Psoas muscle (tissue), 8 donors: ENCODE results near the gene ABCB1. TPM values are rescaled to one million over a fixed set of nuclear protein-coding genes. Genes with fewer than 3 reads are reported as not detected.

Experiments
- ATAC-seq, 4 donors: fragments of 200-7000 bp; cut with Tn5 transposase; one replicate each; pipeline ENCODE4 v1.9.1; 2020; ENCODE audit warnings: moderate library complexity in 3 of 4, mild to moderate bottlenecking in 2 of 4
- DNase-seq, 2 donors: peaks; one replicate each; pipeline ENCODE4 v3.0.0-alpha.2; 2020
- H3K27ac ChIP-seq: fragments of 200-600 bp; one replicate; pipeline ENCODE4 v1.8.0; 2022
- H3K27me3 ChIP-seq, 3 donors: fragments of 200-600 bp in 1 of 3; one replicate each; pipeline versions ENCODE4 v1.6.1 to v1.8.0; 2013 to 2022; ENCODE audit warnings: low read length in 2 of 3, mild to moderate bottlenecking in 2 of 3, moderate library complexity in 1 of 3; ENCODE audit not compliant: insufficient read depth in 3 of 3
- H3K36me3 ChIP-seq, 2 donors: fragments of 200-600 bp in 1 of 2; one replicate each; pipeline versions ENCODE4 v1.6.1 to v1.8.0; 2013 to 2022; ENCODE audit warnings: low read depth in 1 of 2, mild to moderate bottlenecking in 1 of 2, moderate library complexity in 1 of 2; ENCODE audit not compliant: insufficient read depth in 1 of 2
- H3K4me1 ChIP-seq: fragments of 200-600 bp; one replicate; pipeline ENCODE4 v1.8.0; 2022
- H3K4me3 ChIP-seq: fragments of 200-600 bp; one replicate; pipeline ENCODE4 v1.8.0; 2022; ENCODE audit warnings: mild to moderate bottlenecking
- H3K9me3 ChIP-seq: fragments of 200-600 bp; one replicate; pipeline ENCODE4 v1.8.0; 2022
- WGBS, 3 donors: extraction: QIAGEN DNeasy Blood & Tissue Kit; methylation state at CpG; one replicate each; pipeline versions ENCODE4 v1.1.6 to v1.1.7; 2013; 5-methylcytosine and 5-hydroxymethylcytosine counted together
- intact Hi-C, 2 donors: fragments of 100-400 bp; cut with DNase I; formaldehyde crosslinking; loops; one replicate each; pipeline versions ENCODE4 v1.11.0 to v1.14.2; 2022
- polyA plus RNA-seq, 3 donors: library from polyadenylated mRNA; stranded (reverse); fragments of 200-250 nt; gene quantifications; one replicate each; pipeline ENCODE4 v1.2.3, GENCODE V29; 2013
- total RNA-seq, 4 donors: library from RNA; stranded (reverse); fragmentation: NEBNext Ultra II Directional in 2 of 4; extraction: Animal tissue kit (Norgen Biotek cat#: 25700) in 2 of 4; gene quantifications; one replicate each; pipeline versions ENCODE4 v1.2.1 to v1.2.4, GENCODE V29; 2021 to 2023
- TF ChIP-seq, protein P1 (sequence below): fragments of 200-600 bp; IDR thresholded peaks from one replicate; pipeline ENCODE4 v1.8.0; 2022; ENCODE audit warnings: antibody characterized with exemption
- donor health status: healthy with polysubstance abuse.
- donor health status: DM: no; HTN: no; CAD: no; lungs with moderate emphysema.
- donor health status: Bipolar disorder and iron deficiency.
- donor health status: healthy.
- donor health status: DM: yes; HTN: yes; CAD: no.
- donor health status: DM: no; HTN: no; CAD: no.
- donor health status: DM: no; HTN: no; CAD: no.
- donor health status: DM: yes; HTN: yes; CAD: no.

The ABCB1 gene
- total and polyA plus RNA-seq, 7 donors = 0.09 to 2.4 (median 0.59) TPM

DNA sequence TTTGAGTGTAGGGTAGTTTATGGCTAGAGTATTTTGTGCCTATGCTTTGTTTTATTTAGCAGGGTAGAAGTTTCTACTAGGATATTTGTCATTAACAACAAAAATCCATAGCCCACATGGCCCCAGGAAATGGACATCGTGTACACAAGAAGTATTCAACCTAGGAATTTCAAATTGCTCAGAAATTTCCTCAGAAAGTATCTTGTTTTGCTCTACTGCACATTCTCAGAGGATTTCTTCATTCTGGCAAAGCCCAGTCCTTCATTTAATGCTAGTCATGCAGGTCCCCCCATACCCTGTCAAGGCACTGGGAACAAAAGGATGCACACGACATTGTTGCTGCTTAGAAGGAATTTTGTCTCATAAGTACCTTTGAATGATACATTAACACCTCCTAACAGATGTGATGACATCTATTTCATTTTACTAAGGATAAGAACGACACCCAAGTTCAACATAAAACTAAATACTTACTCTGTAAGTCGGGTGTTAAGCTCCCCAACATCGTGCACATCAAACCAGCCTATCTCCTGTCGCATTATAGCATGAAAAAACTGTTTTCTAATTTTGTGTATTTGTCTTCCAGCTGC, 34.3 kb downstream of the ABCB1 start:
- H3K27me3 ChIP-seq = no peaks in the 10 kb centered on the region
- TF ChIP-seq, protein P1, sequence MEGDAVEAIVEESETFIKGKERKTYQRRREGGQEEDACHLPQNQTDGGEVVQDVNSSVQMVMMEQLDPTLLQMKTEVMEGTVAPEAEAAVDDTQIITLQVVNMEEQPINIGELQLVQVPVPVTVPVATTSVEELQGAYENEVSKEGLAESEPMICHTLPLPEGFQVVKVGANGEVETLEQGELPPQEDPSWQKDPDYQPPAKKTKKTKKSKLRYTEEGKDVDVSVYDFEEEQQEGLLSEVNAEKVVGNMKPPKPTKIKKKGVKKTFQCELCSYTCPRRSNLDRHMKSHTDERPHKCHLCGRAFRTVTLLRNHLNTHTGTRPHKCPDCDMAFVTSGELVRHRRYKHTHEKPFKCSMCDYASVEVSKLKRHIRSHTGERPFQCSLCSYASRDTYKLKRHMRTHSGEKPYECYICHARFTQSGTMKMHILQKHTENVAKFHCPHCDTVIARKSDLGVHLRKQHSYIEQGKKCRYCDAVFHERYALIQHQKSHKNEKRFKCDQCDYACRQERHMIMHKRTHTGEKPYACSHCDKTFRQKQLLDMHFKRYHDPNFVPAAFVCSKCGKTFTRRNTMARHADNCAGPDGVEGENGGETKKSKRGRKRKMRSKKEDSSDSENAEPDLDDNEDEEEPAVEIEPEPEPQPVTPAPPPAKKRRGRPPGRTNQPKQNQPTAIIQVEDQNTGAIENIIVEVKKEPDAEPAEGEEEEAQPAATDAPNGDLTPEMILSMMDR = no peak
- intact Hi-C loops = no loop called here
- DNase-seq (no peak), ATAC-seq (no peak)
- H3K9me3 ChIP-seq = no peaks in the 10 kb centered on the region
- no peak overlapping the region for H3K27ac ChIP-seq
- 84 to 87% (median 86%) methylated on average over 6 of the region's 6 CpGs for WGBS, 3 donors
- H3K36me3 ChIP-seq = no peaks in the 10 kb centered on the region
- no peaks in the 10 kb centered on the region for H3K4me1 ChIP-seq
- H3K4me3 ChIP-seq = no peak overlapping the region

DNA sequence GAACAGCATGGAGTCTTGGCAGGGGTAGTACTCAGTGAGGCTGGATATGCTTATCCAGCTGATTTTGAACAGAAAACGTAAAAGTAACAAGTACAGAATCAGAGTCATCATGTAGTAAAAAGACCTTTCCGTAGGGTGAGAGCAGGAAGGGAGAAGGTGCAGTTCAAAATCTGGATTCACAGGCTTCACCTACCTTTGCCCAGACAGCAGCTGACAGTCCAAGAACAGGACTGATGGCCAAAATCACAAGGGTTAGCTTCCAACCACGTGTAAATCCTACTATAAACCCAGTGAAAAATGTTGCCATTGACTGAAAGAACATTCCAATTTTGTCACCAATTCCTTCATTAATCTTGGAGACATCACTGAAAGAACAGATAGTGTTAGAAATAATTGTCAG, 34.8 kb downstream of the ABCB1 start:
- no peak overlapping the region for H3K27ac ChIP-seq
- H3K36me3 ChIP-seq = no peaks in the 10 kb centered on the region
- H3K9me3 ChIP-seq = no peaks in the 10 kb centered on the region
- H3K4me3 ChIP-seq = no peak overlapping the region
- ATAC-seq (no peak), DNase-seq (no peak)
- H3K27me3 ChIP-seq = no peaks in the 10 kb centered on the region
- intact Hi-C loops = no loop called here
- 41 to 46% (median 43%) methylated on average over 3 of the region's 3 CpGs for WGBS, 3 donors
- no peaks in the 10 kb centered on the region for H3K4me1 ChIP-seq
- TF ChIP-seq, protein P1 = no peak

DNA sequence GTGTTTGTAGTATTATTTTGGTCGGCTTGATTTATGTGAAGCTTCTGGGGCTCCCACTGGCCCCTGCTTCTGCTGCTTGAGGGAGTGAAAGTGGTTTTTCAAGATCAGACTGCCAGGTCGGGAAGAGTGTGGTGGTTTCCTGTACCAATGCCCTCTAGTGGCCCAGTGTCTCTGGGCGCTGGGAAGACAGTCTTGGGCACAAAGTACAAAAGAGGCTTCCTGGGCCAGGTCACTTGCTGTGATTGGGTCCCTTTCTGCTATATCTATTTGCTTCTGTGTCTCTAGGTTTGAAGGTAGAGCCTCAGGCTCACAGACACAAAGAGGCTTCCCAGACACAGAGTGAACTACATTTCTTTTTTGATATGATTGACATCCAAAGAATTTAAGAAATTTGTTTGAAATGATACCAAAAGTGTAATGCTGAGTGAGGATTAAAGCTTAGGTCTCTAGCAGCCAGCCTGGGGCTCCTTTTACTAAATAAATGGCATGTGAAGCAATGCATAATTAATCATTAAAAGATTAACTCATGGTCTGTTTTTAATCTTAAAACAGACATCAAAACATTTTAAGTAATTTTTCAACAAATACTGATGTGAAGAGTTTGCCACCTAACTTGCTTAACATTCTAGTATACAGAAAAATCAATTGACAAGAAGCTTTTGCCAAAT, 36.3 kb downstream of the ABCB1 start:
- Histone ChIP-seq H3K27ac (no peak overlapping the region), H3K36me3 (no peaks in the 10 kb centered on the region), H3K27me3 (no peaks in the 10 kb centered on the region), H3K9me3 (no peaks in the 10 kb centered on the region), H3K4me3 (no peak overlapping the region), H3K4me1 (no peaks in the 10 kb centered on the region)
- DNase-seq (no peak), ATAC-seq (no peak)
- intact Hi-C loops = no loop called here
- TF ChIP-seq, protein P1 = peak; percentile 12
- WGBS, 3 donors = 20 to 25% (median 25%) methylated on average over 3 of the region's 3 CpGs

DNA sequence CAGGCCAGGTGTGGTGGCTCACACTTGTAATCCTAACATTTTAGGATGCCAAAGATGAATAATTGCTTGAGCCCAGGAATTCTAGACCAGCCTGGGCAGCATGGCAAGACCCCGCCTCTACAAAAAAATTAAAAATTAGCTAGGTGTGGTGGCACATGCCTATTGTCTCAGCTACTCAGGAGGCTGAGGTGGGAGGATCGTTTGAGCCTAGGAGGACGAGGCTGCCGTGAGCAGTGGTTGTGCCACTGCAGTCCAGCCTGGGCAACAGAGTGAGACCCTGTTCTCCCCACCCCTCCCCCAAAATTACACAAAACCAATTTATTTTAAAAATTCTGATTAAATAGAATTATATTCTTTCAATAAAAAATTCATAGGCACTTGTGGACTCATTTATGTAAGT, 39.0 kb downstream of the ABCB1 start:
- no peaks in the 10 kb centered on the region for H3K4me1 ChIP-seq
- WGBS, 3 donors = 92 to 94% (median 93%) methylated on average over 4 of the region's 4 CpGs
- no peak for ATAC-seq

More for the DNA sequence above, 39.0 kb downstream of the ABCB1 start:
- Histone ChIP-seq H3K9me3 (no peaks in the 10 kb centered on the region), H3K36me3 (no peaks in the 10 kb centered on the region), H3K4me3 (no peak overlapping the region), H3K27ac (no peak overlapping the region), H3K27me3 (no peaks in the 10 kb centered on the region)
- intact Hi-C loops = no loop called here
- DNase-seq = no peak
- TF ChIP-seq, protein P1 = no peak
